Pancreas (tissue), 10 donors: ENCODE data around the gene RPL9. TPM values are rescaled to one million over a fixed set of nuclear protein-coding genes. Genes with fewer than 3 reads are reported as not detected.

Source experiments
- ATAC-seq, 4 donors: fragments of 200-7000 bp; cut with Tn5 transposase; one replicate each; pipeline versions ENCODE4 v1.8.0 to v1.9.1; 2020; ENCODE audit warnings: mild to moderate bottlenecking in 4 of 4, moderate library complexity in 4 of 4
- DNase-seq, 6 donors: peaks; one replicate each; pipeline ENCODE4 v3.0.0-alpha.2; 2020
- FAIRE-seq: peaks from 2 replicates; lab custom pipeline; 2012; peaks lifted over from hg19 to GRCh38; lab: Jason Lieb, UNC
- H3K27ac ChIP-seq, 4 donors: fragments of 200-600 bp; sonication (generic); 1 replicate in 3 of 4; 2 replicates in 1 of 4; pipeline versions ENCODE4 v1.5.0 to v1.8.0; 2020
- H3K27me3 ChIP-seq, 4 donors: fragments of 200-600 bp; one replicate each; pipeline ENCODE4 v1.8.0; 2021
- H3K36me3 ChIP-seq, 3 donors: fragments of 200-600 bp; sonication (generic) in 1 of 3; one replicate each; pipeline versions ENCODE4 v1.5.0 to v1.8.0; 2020 to 2021
- H3K4me1 ChIP-seq, 3 donors: fragments of 200-600 bp; one replicate each; pipeline ENCODE4 v1.8.0; 2021
- H3K4me3 ChIP-seq, 4 donors: fragments of 200-600 bp; sonication (generic) in 2 of 4; one replicate each; pipeline versions ENCODE4 v1.5.0 to v1.8.0; 2020 to 2021
- H3K9me3 ChIP-seq, 4 donors: fragments of 200-600 bp; one replicate each; pipeline ENCODE4 v1.8.0; 2021
- WGBS, 2 donors: extraction: QIAGEN DNeasy Blood & Tissue Kit; methylation state at CpG; one replicate each; pipeline ENCODE4 v1.1.7; 2013; 5-methylcytosine and 5-hydroxymethylcytosine counted together
- intact Hi-C, 3 donors: fragments of 100-400 bp; cut with DNase I; formaldehyde crosslinking; loops; one replicate each; pipeline versions ENCODE4 v1.11.1 to v1.14.2; 2022
- polyA plus RNA-seq, 2 donors: library from polyadenylated mRNA; stranded (reverse); fragments of 200-250 nt; gene quantifications; one replicate each; pipeline ENCODE4 v1.2.3, GENCODE V29; 2013
- total RNA-seq, 6 donors: library from RNA; stranded (reverse); fragmentation: NEBNext Ultra II Directional in 4 of 6; extraction: Animal tissue kit (Norgen Biotek cat#: 25700) in 4 of 6; gene quantifications; one replicate each; pipeline versions ENCODE4 v1.2.1 to v1.2.4, GENCODE V29; 2021 to 2023
- TF ChIP-seq, protein P1 (sequence below), 4 donors: fragments of 200-600 bp; sonication (generic) in 3 of 4; IDR thresholded peaks; one replicate each; pipeline versions ENCODE4 v1.5.0 to v1.8.0; 2021; ENCODE audit warnings: antibody characterized with exemption in 4 of 4
- donor health status: healthy with polysubstance abuse.
- donor health status: DM: no; HTN: no; CAD: no; lungs with moderate emphysema.
- donor health status: DM: no; HTN: no; CAD: no.
- donor health status: control.
- donor health status: control.
- donor health status: Bipolar disorder and iron deficiency.
- donor health status: DM: yes; HTN: yes; CAD: no.
- donor health status: DM: no; HTN: no; CAD: no.
- donor health status: DM: no; HTN: no; CAD: no.
- donor health status: DM: yes; HTN: yes; CAD: no.

Gene RPL9
- total and polyA plus RNA-seq, 8 donors, result 952 to 2,346 (median 1,219) TPM

- TF ChIP-seq, protein P1, sequence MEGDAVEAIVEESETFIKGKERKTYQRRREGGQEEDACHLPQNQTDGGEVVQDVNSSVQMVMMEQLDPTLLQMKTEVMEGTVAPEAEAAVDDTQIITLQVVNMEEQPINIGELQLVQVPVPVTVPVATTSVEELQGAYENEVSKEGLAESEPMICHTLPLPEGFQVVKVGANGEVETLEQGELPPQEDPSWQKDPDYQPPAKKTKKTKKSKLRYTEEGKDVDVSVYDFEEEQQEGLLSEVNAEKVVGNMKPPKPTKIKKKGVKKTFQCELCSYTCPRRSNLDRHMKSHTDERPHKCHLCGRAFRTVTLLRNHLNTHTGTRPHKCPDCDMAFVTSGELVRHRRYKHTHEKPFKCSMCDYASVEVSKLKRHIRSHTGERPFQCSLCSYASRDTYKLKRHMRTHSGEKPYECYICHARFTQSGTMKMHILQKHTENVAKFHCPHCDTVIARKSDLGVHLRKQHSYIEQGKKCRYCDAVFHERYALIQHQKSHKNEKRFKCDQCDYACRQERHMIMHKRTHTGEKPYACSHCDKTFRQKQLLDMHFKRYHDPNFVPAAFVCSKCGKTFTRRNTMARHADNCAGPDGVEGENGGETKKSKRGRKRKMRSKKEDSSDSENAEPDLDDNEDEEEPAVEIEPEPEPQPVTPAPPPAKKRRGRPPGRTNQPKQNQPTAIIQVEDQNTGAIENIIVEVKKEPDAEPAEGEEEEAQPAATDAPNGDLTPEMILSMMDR (IDR thresholded peaks at IDR 0.05), result no peak
- Histone ChIP-seq H3K4me3 (no peak overlapping the region), H3K27me3 (no peaks in the 10 kb centered on the region), H3K36me3 (peaks cover 0 to 9% (median 0%) of the 10 kb centered on the region in 3 donors), H3K4me1 (no peaks in the 10 kb centered on the region), H3K27ac (no peak overlapping the region), H3K9me3 (no peaks in the 10 kb centered on the region)
- FAIRE-seq (no peak), ATAC-seq (no peak), DNase-seq (no peak)
- 86 to 92% methylated on average over 5 of the region's 5 CpGs for WGBS, 2 donors
- intact Hi-C loops, result loop anchor here in 1 of 3 donors (10.0 kb wide), 1 partner anchor 128 kb away; no protein-coding TSS in a partner anchor
Observed at GRCh38 chr4:39476187-39476895, 17.6 kb upstream of the RPL9 start.

DNA sequence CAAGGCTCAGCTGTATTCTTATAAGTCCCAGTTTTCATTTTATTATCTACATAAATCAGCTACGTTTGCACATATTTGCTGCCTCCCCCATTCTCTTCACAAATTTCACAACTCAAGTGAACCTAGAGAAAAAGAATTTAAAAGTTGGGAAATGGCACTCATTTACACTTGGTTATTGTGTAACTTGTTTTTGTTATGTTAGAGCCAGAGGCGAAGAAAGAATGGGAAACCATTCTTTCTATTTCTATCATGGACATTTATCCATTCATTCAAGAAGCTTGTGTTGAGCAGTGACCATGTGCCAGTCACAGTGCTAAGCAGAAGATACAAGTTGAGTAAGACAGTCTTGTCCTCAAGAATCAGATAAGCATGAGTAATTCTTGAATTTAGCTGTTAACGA, 13.7 kb upstream of the RPL9 start:
- 89 to 95% methylated on average over 3 of the region's 3 CpGs for WGBS, 2 donors
- FAIRE-seq (no peak), ATAC-seq (no peak), DNase-seq (no peak)
- TF ChIP-seq, protein P1 (IDR thresholded peaks at IDR 0.05), result no peak
- peaks cover 0 to 9% (median 0%) of the 10 kb centered on the region in 3 donors for H3K36me3 ChIP-seq
- H3K9me3 ChIP-seq, result no peaks in the 10 kb centered on the region
- H3K27ac ChIP-seq, result no peak overlapping the region
- H3K4me3 ChIP-seq, result no peak overlapping the region
- intact Hi-C loops, result loop anchor here in 1 of 3 donors (10.0 kb wide), 1 partner anchor 132 kb away; no protein-coding TSS in a partner anchor
- H3K27me3 ChIP-seq, result no peaks in the 10 kb centered on the region
- H3K4me1 ChIP-seq, result no peaks in the 10 kb centered on the region

GRCh38 chr4:39470402-39470801, 11.7 kb upstream of the RPL9 start:
- no peak overlapping the region for H3K4me3 ChIP-seq
- intact Hi-C loops, result loop anchor here in 1 of 3 donors (10.0 kb wide), 1 partner anchor 134 kb away; no protein-coding TSS in a partner anchor
- no peak for DNase-seq
- no peaks in the 10 kb centered on the region for H3K9me3 ChIP-seq
- no peak overlapping the region for H3K27ac ChIP-seq
- TF ChIP-seq, protein P1 (IDR thresholded peaks at IDR 0.05), result no peak
- FAIRE-seq, result no peak
- H3K4me1 ChIP-seq, result no peaks in the 10 kb centered on the region
- 89 to 92% methylated on average over 1 of the region's 1 CpG for WGBS, 2 donors
- no peaks in the 10 kb centered on the region for H3K36me3 ChIP-seq
- ATAC-seq, result no peak
- no peaks in the 10 kb centered on the region for H3K27me3 ChIP-seq

DNA sequence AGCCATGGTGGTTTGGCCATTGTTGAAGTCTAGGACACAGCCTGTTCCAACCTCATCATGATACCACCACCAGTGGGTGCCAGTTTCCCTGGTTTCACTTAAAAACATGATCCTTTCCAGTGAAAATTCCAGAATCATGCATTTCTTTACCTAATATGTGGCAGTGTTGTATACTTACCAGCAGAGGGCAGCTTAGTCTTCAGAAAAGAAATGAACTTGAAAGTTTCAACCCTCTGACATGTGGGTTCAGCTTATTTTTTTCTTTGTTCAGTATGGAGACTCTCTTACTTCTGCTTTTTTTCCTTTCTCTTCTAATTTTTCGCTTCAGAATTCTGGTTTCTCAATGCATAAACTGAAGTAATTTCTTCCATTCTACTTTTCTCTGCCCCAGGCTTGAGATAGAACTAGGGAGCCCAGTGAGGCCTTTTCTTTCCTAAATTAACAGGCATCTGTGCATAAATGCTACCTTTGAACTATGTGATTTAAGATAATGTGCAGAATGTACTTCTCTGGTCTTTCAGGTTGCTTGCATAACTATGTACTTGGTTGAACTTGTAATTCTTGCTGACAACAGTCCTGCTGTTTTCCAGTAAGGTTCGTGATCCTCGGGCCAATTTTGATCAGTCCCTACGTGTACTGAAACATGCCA, 10.8 kb upstream of the RPL9 start:
- no peaks in the 10 kb centered on the region for H3K27me3 ChIP-seq
- H3K4me1 ChIP-seq, result no peaks in the 10 kb centered on the region
- ATAC-seq (peak; percentile 72 to 96 (median 92)), FAIRE-seq (peak; percentile 89), DNase-seq (peak in 3 of 6 donors; percentile 16 to 49 (median 29))
- H3K27ac ChIP-seq, result peak overlapping the region in 2 of 4 donors; percentile 30 to 68
- H3K36me3 ChIP-seq, result peaks cover 0 to 2% (median 0%) of the 10 kb centered on the region in 3 donors
- intact Hi-C loops, result loop anchor here in 1 of 3 donors (10.0 kb wide), 1 partner anchor 135 kb away; no protein-coding TSS in a partner anchor
- WGBS, 2 donors, result 70 to 71% methylated on average over 4 of the region's 4 CpGs
- TF ChIP-seq, protein P1 (IDR thresholded peaks at IDR 0.05), result peak; percentile 54 to 72 (median 64)
- H3K4me3 ChIP-seq, result no peak overlapping the region
- no peaks in the 10 kb centered on the region for H3K9me3 ChIP-seq
